ENCODE data around the gene GPI. TPM values are rescaled to one million over a fixed set of nuclear protein-coding genes. Genes with fewer than 3 reads are reported as not detected.
A peak's percentile ranks its signal among the peaks of the same experiment; 100 is the strongest.

GPI gene
- total and polyA plus RNA-seq, 9 of the 15 experiments (the other 6 are each of a cell fraction or from before 2014, with no cell fraction given): 88.3 to 358 (median 122) TPM

DNA sequence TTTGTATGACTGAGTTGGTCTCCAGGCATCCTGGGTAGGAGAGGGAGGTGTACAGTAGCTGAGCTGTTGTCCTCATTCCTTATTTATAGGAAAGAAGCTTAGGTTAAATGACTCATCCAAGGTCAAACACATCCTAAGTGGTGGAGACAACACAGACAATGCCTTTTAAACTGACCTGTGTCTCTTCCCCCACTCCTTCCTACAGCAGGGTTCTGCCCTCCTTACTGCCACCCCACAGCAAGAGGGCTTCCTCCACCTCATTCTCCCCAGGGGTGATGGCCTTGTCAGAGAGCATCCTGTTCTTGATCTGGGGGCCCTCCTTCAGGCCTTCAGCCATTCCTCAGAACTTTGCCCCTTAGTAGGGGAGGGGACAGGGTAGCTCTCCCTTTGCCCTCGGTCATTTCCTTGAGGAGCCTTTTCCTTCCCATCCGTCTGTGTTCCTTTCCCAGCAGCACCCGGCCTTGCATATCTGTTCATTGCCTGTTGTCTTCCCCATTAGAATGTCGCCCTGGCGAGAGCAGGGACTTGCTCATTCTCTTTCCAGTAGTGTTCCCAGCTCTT is 48.2 kb upstream of the GPI start (continued):
- TF ChIP-seq BCL6 (CRISPR knock-in tag; IDR thresholded peaks at IDR 0.05): no peak
- TF ChIP-seq, protein P1, sequence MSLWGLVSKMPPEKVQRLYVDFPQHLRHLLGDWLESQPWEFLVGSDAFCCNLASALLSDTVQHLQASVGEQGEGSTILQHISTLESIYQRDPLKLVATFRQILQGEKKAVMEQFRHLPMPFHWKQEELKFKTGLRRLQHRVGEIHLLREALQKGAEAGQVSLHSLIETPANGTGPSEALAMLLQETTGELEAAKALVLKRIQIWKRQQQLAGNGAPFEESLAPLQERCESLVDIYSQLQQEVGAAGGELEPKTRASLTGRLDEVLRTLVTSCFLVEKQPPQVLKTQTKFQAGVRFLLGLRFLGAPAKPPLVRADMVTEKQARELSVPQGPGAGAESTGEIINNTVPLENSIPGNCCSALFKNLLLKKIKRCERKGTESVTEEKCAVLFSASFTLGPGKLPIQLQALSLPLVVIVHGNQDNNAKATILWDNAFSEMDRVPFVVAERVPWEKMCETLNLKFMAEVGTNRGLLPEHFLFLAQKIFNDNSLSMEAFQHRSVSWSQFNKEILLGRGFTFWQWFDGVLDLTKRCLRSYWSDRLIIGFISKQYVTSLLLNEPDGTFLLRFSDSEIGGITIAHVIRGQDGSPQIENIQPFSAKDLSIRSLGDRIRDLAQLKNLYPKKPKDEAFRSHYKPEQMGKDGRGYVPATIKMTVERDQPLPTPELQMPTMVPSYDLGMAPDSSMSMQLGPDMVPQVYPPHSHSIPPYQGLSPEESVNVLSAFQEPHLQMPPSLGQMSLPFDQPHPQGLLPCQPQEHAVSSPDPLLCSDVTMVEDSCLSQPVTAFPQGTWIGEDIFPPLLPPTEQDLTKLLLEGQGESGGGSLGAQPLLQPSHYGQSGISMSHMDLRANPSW (CRISPR knock-in tag; IDR thresholded peaks at IDR 0.05): no peak
- no peak for TF ChIP-seq NFIC (IDR thresholded peaks at IDR 0.05)
- TF ChIP-seq ZNF347 (CRISPR knock-in tag; IDR thresholded peaks at IDR 0.05; ENCODE audit: low read depth): no peak
- no peak for TF ChIP-seq ZNF766 (CRISPR knock-in tag; conservative IDR thresholded peaks at IDR 0.05)
- no peak for TF ChIP-seq MED1 (CRISPR knock-in tag; IDR thresholded peaks at IDR 0.05; ENCODE audit: borderline replicate concordance)
- TF ChIP-seq BMI1 (IDR thresholded peaks at IDR 0.05; ENCODE audit: low read length): no peak
- peak; percentile 69; the same call in 1 of the 2 replicates for TF ChIP-seq JUN (IDR thresholded peaks at IDR 0.05; ENCODE audit: borderline replicate concordance, low read depth, low read length)
- no peak for TF ChIP-seq JUN (CRISPR knock-in tag; IDR thresholded peaks at IDR 0.05; ENCODE audit: borderline replicate concordance)
- no peak for TF ChIP-seq HOMEZ (CRISPR knock-in tag; IDR thresholded peaks at IDR 0.05)
- TF ChIP-seq CLOCK (CRISPR knock-in tag; IDR thresholded peaks at IDR 0.05; ENCODE audit: borderline replicate concordance): no peak
- TF ChIP-seq DIDO1 (tag; IDR thresholded peaks at IDR 0.05; ENCODE audit: low read depth): no peak
- no peak for TF ChIP-seq RBM34 (IDR thresholded peaks at IDR 0.05; ENCODE audit: borderline replicate concordance, insufficient read depth, low read length)

Data from K562 (cell line).